ENCODE measurements around the gene PI4KB. TPM values are rescaled to one million over a fixed set of nuclear protein-coding genes. Genes with fewer than 3 reads are reported as not detected.

Gene PI4KB
- total and polyA plus RNA-seq, 2 of the 4 experiments (the other 2 are of a cell fraction) = 82.4 to 94.5 TPM

DNA sequence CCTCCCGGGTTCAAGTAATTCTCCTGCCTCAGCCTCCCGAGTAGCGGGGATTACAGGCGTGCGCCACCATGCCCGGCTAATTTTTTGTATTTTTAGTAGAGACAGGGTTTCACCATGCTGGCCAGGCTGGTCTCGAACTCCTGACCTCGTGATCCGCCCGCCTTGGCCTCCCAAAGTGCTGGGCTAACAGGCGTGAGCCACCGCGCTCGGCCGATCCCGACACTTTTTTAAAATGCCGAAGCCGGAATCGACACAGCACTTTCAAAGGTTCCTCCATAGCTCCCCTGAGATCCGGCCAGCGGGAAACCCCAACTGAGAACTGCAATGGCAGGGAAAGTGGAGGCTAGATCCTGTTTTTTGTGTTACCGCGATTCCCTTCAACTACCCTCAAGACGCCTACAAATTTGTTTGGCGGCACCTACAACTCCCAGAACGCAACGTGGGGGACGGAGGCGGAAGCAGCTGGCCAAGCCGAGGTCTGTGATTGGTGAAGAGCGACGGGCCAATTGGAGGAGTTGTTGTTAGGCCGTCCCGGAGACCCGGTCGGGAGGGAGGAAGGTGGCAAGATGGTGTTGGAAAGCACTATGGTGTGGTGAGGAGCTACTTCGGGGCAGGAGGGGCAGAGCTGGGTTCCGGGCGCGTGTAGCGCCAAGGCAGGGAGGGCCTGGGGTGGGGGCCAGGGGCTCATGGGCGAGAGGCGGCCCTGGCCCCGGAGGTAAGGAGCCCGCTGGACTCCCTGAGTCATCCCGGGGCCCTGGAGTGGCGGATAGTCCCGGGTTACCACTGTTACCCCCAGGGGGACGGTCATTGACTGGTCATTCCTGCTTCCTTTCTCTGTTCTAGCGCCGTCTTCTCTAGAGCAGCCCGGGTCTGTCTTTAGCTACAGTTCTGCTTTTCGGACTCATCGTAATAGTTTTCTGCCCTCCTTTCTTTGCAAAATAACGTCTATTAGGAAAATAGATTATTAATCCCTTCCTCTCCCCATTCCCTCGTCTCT is 72.7 kb downstream of the PI4KB start, which contains the start of gene PSMD4:
PSMD4 (plus strand) TSS at position 518 of the 997 bp plus-strand sequence; CDS start at position 567, 49 bp downstream.
- H3K9me3 ChIP-seq (ENCODE audit: control insufficient read depth, insufficient read depth, low read length) = no peaks in the 10 kb centered on the region
- ATAC-seq (ENCODE audit: low read depth) = peak; percentile 92
- no peak for TF ChIP-seq RCOR1 (IDR thresholded peaks at IDR 0.05; ENCODE audit: insufficient replicate concordance, low read length)
- no peak for TF ChIP-seq RAD21 (IDR thresholded peaks at IDR 0.05; ENCODE audit: low read length)
- TF ChIP-seq, protein P1, sequence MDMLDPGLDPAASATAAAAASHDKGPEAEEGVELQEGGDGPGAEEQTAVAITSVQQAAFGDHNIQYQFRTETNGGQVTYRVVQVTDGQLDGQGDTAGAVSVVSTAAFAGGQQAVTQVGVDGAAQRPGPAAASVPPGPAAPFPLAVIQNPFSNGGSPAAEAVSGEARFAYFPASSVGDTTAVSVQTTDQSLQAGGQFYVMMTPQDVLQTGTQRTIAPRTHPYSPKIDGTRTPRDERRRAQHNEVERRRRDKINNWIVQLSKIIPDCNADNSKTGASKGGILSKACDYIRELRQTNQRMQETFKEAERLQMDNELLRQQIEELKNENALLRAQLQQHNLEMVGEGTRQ (IDR thresholded peaks at IDR 0.05; ENCODE audit: low read depth, low read length) = peak; percentile 61
- peak; percentile 51; the same call in 1 of the 2 replicates for TF ChIP-seq MAZ (IDR thresholded peaks at IDR 0.05; ENCODE audit: borderline replicate concordance, low read depth, low read length)
- TF ChIP-seq POLR2A (IDR thresholded peaks at IDR 0.05; ENCODE audit: low read depth, low read length) = peak; percentile 91
- TF ChIP-seq, protein P2, sequence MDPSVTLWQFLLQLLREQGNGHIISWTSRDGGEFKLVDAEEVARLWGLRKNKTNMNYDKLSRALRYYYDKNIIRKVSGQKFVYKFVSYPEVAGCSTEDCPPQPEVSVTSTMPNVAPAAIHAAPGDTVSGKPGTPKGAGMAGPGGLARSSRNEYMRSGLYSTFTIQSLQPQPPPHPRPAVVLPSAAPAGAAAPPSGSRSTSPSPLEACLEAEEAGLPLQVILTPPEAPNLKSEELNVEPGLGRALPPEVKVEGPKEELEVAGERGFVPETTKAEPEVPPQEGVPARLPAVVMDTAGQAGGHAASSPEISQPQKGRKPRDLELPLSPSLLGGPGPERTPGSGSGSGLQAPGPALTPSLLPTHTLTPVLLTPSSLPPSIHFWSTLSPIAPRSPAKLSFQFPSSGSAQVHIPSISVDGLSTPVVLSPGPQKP (IDR thresholded peaks at IDR 0.05; ENCODE audit: borderline replicate concordance, low read depth, low read length) = no peak
- no peak for TF ChIP-seq RFX5 (IDR thresholded peaks at IDR 0.05; ENCODE audit: low read depth, low read length)
- TF ChIP-seq FOS (IDR thresholded peaks at IDR 0.05; ENCODE audit: low read depth, low read length) = peak; percentile 25; the same call in 1 of the 2 replicates
- TF ChIP-seq MAFK (IDR thresholded peaks at IDR 0.05; ENCODE audit: low read depth, low read length) = no peak
- no peak for TF ChIP-seq CHD1 (IDR thresholded peaks at IDR 0.05; ENCODE audit: low read depth, low read length)
- peak; percentile 43; the same call in 1 of the 2 replicates for TF ChIP-seq MXI1 (IDR thresholded peaks at IDR 0.05; ENCODE audit: borderline replicate concordance, low read depth, low read length)
- TF ChIP-seq, protein P3, sequence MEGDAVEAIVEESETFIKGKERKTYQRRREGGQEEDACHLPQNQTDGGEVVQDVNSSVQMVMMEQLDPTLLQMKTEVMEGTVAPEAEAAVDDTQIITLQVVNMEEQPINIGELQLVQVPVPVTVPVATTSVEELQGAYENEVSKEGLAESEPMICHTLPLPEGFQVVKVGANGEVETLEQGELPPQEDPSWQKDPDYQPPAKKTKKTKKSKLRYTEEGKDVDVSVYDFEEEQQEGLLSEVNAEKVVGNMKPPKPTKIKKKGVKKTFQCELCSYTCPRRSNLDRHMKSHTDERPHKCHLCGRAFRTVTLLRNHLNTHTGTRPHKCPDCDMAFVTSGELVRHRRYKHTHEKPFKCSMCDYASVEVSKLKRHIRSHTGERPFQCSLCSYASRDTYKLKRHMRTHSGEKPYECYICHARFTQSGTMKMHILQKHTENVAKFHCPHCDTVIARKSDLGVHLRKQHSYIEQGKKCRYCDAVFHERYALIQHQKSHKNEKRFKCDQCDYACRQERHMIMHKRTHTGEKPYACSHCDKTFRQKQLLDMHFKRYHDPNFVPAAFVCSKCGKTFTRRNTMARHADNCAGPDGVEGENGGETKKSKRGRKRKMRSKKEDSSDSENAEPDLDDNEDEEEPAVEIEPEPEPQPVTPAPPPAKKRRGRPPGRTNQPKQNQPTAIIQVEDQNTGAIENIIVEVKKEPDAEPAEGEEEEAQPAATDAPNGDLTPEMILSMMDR (conservative IDR thresholded peaks at IDR 0.05; ENCODE audit: low read depth, low read length) = no peak

More for the DNA sequence above, 72.7 kb downstream of the PI4KB start, which contains the start of gene PSMD4:
- intact Hi-C loops (cut with micrococcal nuclease) (loop anchor here (10.0 kb wide), 1 partner anchor 150 kb away; no protein-coding TSS in a partner anchor), dilution Hi-C loops (cut with HindIII; ENCODE audit: low sequenced_read_pairs, unreplicated experiment) (no loop called here), in situ Hi-C loops (cut with MboI; ENCODE audit: low sequenced_read_pairs) (loop anchor here (5.0 kb wide), 1 partner anchor 57 kb away; the partner anchor contains the start of gene PIP5K1A)
- Histone ChIP-seq H3K4ac (ENCODE audit: low read depth, low read length) (peak within 1 kb of the TSS; percentile 86), H3K4me3 (ENCODE audit: insufficient read depth, low read depth, low read length) (peak within 1 kb of the TSS; percentile 67), H3K27ac (ENCODE audit: insufficient read depth, low read length) (peak within 1 kb of the TSS; percentile 81), H2AK5ac (ENCODE audit: low read depth, low read length) (peak within 1 kb of the TSS; percentile 63), H3K56ac (ENCODE audit: extremely low read depth, insufficient read depth, low read length) (peak within 1 kb of the TSS; percentile 64; the same call in 1 of the 2 replicates), H3K9me1 (ENCODE audit: insufficient read depth, low read length) (no peaks in the 10 kb centered on the region), H2BK15ac (ENCODE audit: low read depth, low read length) (no peak within 1 kb of the TSS; the same call in 2 of the 3 replicates), H2BK20ac (ENCODE audit: low read depth, low read length) (no peak within 1 kb of the TSS), H3K18ac (ENCODE audit: low read depth, low read length) (no peak within 1 kb of the TSS; the same call in 1 of the 2 replicates), H4K8ac (ENCODE audit: low read depth in 2 of 2, low read length in 2 of 2) (peak within 1 kb of the TSS; percentile 74 to 96), H4K5ac (ENCODE audit: low read depth, low read length) (peak within 1 kb of the TSS; percentile 96), H3K36me3 (ENCODE audit: control insufficient read depth, insufficient read depth, low read length) (peaks cover 3% of the 10 kb centered on the region), H2AK9ac (replicated peaks; ENCODE audit: low read depth, low read length, poor library complexity) (peak within 1 kb of the TSS; percentile 1), H3K4me2 (ENCODE audit: low read depth, low read length) (peak within 1 kb of the TSS; percentile 100), H2AFZ (replicated peaks; ENCODE audit: low read length, poor library complexity) (peak within 1 kb of the TSS; percentile 88), H2BK5ac (ENCODE audit: low read depth, low read length, poor library complexity, severe bottlenecking) (peak within 1 kb of the TSS; percentile 57), H4K20me1 (ENCODE audit: insufficient read depth, low read length) (peaks cover 22% of the 10 kb centered on the region), H3K79me1 (ENCODE audit: low read depth in 1 of 2, low read length in 2 of 2) (peaks cover 5 to 34% of the 10 kb centered on the region in 2 experiments; a peak in 2 of 4 replicates), H3K27me3 (ENCODE audit: control insufficient read depth, insufficient read depth, low read length) (no peaks in the 10 kb centered on the region), H4K91ac (ENCODE audit: insufficient read depth, low read depth, low read length) (peak within 1 kb of the TSS; percentile 78), H3K23ac (ENCODE audit: low read depth, low read length) (peak within 1 kb of the TSS; percentile 66; the same call in 1 of the 2 replicates), H2BK120ac (ENCODE audit: low read depth, low read length) (no peak within 1 kb of the TSS), H3K4me1 (ENCODE audit: control insufficient read depth, insufficient read depth, low read length) (peaks cover 6% of the 10 kb centered on the region), H3K14ac (replicated peaks; ENCODE audit: low read depth, low read length) (peak within 1 kb of the TSS; percentile 93), H3K9ac (ENCODE audit: low read depth, low read length) (peak within 1 kb of the TSS; percentile 84)
- no TSS peak for BruUV-seq (replicated peaks)
- peak; percentile 96 for DNase-seq
- POLR2A ChIA-PET (ENCODE audit: unreplicated experiment) = interaction anchor here (0.6 to 1.1 kb wide), 3 partner anchors 47 to 89 kb away, joined by 3 to 7 read pairs (median 3); partner anchors contain the start of gene VPS72
- CTCF ChIA-PET = interaction anchor here (0.7 to 1.2 kb wide), 2 partner anchors 27 to 65 kb away, joined by 4 to 5 read pairs; partner anchors contain the start of gene VPS72
- 0% methylated on average over 16 of the region's 56 CpGs; no CpG with 5 or more reads in 1 of the 2 experiments for WGBS, 2 experiments (ENCODE audit: extremely low coverage in 2 of 2, insufficient read length in 1 of 2)

Measured in IMR-90 (cell line).